T-cell (primary cell): Measurements from ENCODE around the gene DEFB108B. TPM values are rescaled to one million over a fixed set of nuclear protein-coding genes. Genes with fewer than 3 reads are reported as not detected.
A peak's percentile ranks its signal among the peaks of the same experiment; 100 is the strongest.
"Not testable (repeated sequence)": the region's sequence is repeated elsewhere in the genome, so short reads cannot be mapped to it uniquely, and the experiment has no call there.

Experiments
- ATAC-seq, 4 experiments: fragments of 200-7000 bp in 3 of 4; fragments of 150-1000 bp in 1 of 4; cut with Tn5 transposase; replicated peaks in 1 of 4; 1 replicate in 3 of 4; 2 replicates in 1 of 4; pipeline ENCODE4 v1.10.0; 2021; ENCODE audit warnings: moderate library complexity in 3 of 4, mild to moderate bottlenecking in 2 of 4, moderate number of reproducible peaks in 1 of 4
- CTCF ChIA-PET, 2 donors: fragments of 300-600 bp; sonication (Branson Sonifier 250); formaldehyde crosslinking; loops; one replicate each; lab custom pipeline; 2022; ENCODE audit warnings: antibody characterized with exemption in 2 of 2; lab: Charles Lee
- POLR2A ChIA-PET, 2 donors: fragments of 300-600 bp; sonication (Branson Sonifier 250); formaldehyde crosslinking; loops; one replicate each; lab custom pipeline; 2022; ENCODE audit warnings: antibody characterized with exemption in 2 of 2; lab: Charles Lee
- DNase-seq, 35 experiments: peaks; one replicate each; pipeline versions ENCODE4 v3.0.0 to v3.0.0-alpha.2; 2013 to 2023
- H3K27ac ChIP-seq: one replicate; pipeline ENCODE4 v1.5.1; 2013; ENCODE audit warnings: low read length
- H3K27me3 ChIP-seq, 2 experiments: replicated peaks in 1 of 2; 1 replicate in 1 of 2; 2 replicates in 1 of 2; pipeline versions ENCODE4 v1.6.1 to v1.7.0; 2013; ENCODE audit warnings: low read length in 1 of 2, mixed read lengths in 1 of 2; ENCODE audit not compliant: control insufficient read depth in 2 of 2, insufficient read depth in 2 of 2; ENCODE audit errors: extremely low read depth in 1 of 2
- H3K36me3 ChIP-seq, 2 donors: 1 replicate in 1 of 2; 2 replicates in 1 of 2; pipeline versions ENCODE4 v1.6.1 to v1.7.0; 2013; ENCODE audit warnings: low read length in 1 of 2; ENCODE audit not compliant: control insufficient read depth in 2 of 2, insufficient read depth in 1 of 2; ENCODE audit errors: extremely low read depth in 1 of 2
- H3K4me1 ChIP-seq, 2 experiments: 1 replicate in 1 of 2; 2 replicates in 1 of 2; pipeline versions ENCODE4 v1.6.1 to v1.7.0; 2013; ENCODE audit warnings: low read length in 2 of 2, mixed read lengths in 1 of 2; ENCODE audit not compliant: insufficient read depth in 2 of 2, control insufficient read depth in 1 of 2; ENCODE audit errors: extremely low read depth in 1 of 2
- H3K4me3 ChIP-seq, 2 donors: 1 replicate in 1 of 2; 2 replicates in 1 of 2; pipeline versions ENCODE4 v1.5.1 to v1.7.0; 2013; ENCODE audit warnings: mild to moderate bottlenecking in 2 of 2, low read length in 1 of 2, moderate library complexity in 1 of 2; ENCODE audit not compliant: control insufficient read depth in 1 of 2; ENCODE audit errors: extremely low read depth in 1 of 2
- H3K9me3 ChIP-seq: 2 replicates; pipeline ENCODE4 v1.7.0; 2013
- H3K27ac Mint-ChIP-seq, 2 donors: one replicate each; pipeline ENCODE4 v1.8.0; 2020 to 2021; ENCODE audit warnings: mild to moderate bottlenecking in 2 of 2, mixed read lengths in 2 of 2
- H3K27me3 Mint-ChIP-seq, 2 donors: one replicate each; pipeline ENCODE4 v1.8.0; 2021 to 2022; ENCODE audit warnings: mixed read lengths in 2 of 2
- H3K36me3 Mint-ChIP-seq: one replicate; pipeline ENCODE4 v1.8.0; 2021; ENCODE audit warnings: mixed read lengths
- H3K4me1 Mint-ChIP-seq, 3 donors: one replicate each; pipeline ENCODE4 v1.8.0; 2020 to 2022; ENCODE audit warnings: mixed read lengths in 3 of 3, mild to moderate bottlenecking in 1 of 3
- H3K4me3 Mint-ChIP-seq, 3 donors: one replicate each; pipeline ENCODE4 v1.8.0; 2020 to 2022; ENCODE audit warnings: mild to moderate bottlenecking in 3 of 3, mixed read lengths in 3 of 3, moderate library complexity in 3 of 3
- H3K9me3 Mint-ChIP-seq, 3 donors: one replicate each; pipeline ENCODE4 v1.8.0; 2020 to 2022; ENCODE audit warnings: mixed read lengths in 3 of 3
- WGBS: methylation state at CpG from one replicate; pipeline ENCODE4 v1.1.5; 2013; ENCODE audit warnings: missing lambda C conversion rate; ENCODE audit not compliant: insufficient coverage; 5-methylcytosine and 5-hydroxymethylcytosine counted together
- total RNA-seq, 35 experiments: library from RNA in 6 of 35; stranded (reverse) in 6 of 35; fragments of 120-200 nt in 1 of 35; gene quantifications; one replicate each; pipeline versions ENCODE4 v1.2.1 to v1.2.4 and lab custom pipeline; 2013 to 2026

DEFB108B gene
- total RNA-seq, 5 donors from 2014 or later (not counting 1 experiment from before 2014, with no cell fraction given), result not detected

DNA sequence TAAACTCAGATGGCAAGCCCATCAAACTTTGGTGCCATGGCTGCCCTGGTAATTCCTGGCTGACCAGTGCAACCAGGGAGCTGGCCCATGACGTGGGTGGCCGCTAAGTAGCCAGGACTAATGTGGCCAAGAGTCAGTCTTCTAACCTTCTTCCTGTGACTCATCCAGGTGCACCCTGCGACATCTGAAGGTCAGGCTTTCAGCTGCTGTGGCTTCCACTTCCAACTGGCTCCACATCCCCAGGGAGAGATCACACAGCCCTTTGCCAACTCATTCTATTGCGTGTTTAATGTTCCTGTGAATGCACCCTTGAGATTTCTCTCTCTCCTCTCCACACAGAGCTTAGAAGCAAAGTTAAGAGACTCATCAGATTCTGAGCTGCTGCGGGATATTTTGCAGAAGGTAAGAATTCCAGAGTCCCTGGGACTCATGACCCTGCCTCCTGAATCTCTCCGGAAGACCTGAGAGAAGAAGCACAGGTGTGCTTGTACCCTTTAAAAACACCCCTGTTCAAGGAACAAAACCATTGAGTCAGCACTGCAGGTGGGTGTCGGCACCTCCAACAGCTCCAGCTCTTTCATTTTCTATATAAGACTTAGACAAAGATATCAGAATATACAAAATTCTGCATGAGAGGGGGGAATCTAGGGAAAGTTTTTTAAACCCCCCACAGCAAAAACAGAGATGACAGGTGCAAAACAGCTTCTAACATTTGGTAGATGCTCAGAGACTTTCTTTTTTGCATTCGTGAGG is 43.4 kb upstream of the DEFB108B start:
- H3K4me3 Mint-ChIP-seq, H3K36me3 ChIP-seq, H3K27ac Mint-ChIP-seq, H3K9me3 ChIP-seq, CTCF ChIA-PET, DNase-seq, H3K9me3 Mint-ChIP-seq, POLR2A ChIA-PET, H3K4me3 ChIP-seq, ATAC-seq, H3K36me3 Mint-ChIP-seq, H3K27me3 ChIP-seq, H3K27ac ChIP-seq, H3K27me3 Mint-ChIP-seq: not testable (repeated sequence)
- peaks cover 0 to 11% of the 10 kb centered on the region in 2 experiments for H3K4me1 ChIP-seq
- peaks cover 14 to 18% (median 18%) of the 10 kb centered on the region in 3 donors for H3K4me1 Mint-ChIP-seq
- WGBS, result 73% methylated on average over 2 of the region's 8 CpGs

GRCh38 chr11:71791111-71791510 is 41.9 kb upstream of the DEFB108B start:
- H3K9me3 ChIP-seq, H3K9me3 Mint-ChIP-seq, CTCF ChIA-PET, H3K27ac ChIP-seq, H3K36me3 ChIP-seq, POLR2A ChIA-PET, H3K27me3 Mint-ChIP-seq, H3K36me3 Mint-ChIP-seq, H3K27ac Mint-ChIP-seq, H3K4me1 ChIP-seq, DNase-seq, ATAC-seq, H3K27me3 ChIP-seq, H3K4me3 ChIP-seq, H3K4me3 Mint-ChIP-seq: not testable (repeated sequence)
- WGBS, result 71% methylated on average over 2 of the region's 7 CpGs
- H3K4me1 Mint-ChIP-seq, result peaks cover 10 to 14% (median 14%) of the 10 kb centered on the region in 3 donors

- no CpG with 5 or more reads among the region's 6 CpGs for WGBS
- H3K4me3 Mint-ChIP-seq, H3K27me3 ChIP-seq, H3K9me3 ChIP-seq, H3K36me3 ChIP-seq, H3K36me3 Mint-ChIP-seq, H3K27ac ChIP-seq, H3K4me1 ChIP-seq, CTCF ChIA-PET, POLR2A ChIA-PET, H3K9me3 Mint-ChIP-seq, H3K4me3 ChIP-seq, ATAC-seq, H3K27me3 Mint-ChIP-seq: not testable (repeated sequence)
- peak; percentile 14 to 64 (median 51) for DNase-seq
- peak overlapping the region in 1 of 2 donors; percentile 10 for H3K27ac Mint-ChIP-seq
- peaks cover 9 to 12% (median 11%) of the 10 kb centered on the region in 3 donors for H3K4me1 Mint-ChIP-seq
Measured at GRCh38 chr11:71792621-71793235, 40.3 kb upstream of the DEFB108B start.

DNA sequence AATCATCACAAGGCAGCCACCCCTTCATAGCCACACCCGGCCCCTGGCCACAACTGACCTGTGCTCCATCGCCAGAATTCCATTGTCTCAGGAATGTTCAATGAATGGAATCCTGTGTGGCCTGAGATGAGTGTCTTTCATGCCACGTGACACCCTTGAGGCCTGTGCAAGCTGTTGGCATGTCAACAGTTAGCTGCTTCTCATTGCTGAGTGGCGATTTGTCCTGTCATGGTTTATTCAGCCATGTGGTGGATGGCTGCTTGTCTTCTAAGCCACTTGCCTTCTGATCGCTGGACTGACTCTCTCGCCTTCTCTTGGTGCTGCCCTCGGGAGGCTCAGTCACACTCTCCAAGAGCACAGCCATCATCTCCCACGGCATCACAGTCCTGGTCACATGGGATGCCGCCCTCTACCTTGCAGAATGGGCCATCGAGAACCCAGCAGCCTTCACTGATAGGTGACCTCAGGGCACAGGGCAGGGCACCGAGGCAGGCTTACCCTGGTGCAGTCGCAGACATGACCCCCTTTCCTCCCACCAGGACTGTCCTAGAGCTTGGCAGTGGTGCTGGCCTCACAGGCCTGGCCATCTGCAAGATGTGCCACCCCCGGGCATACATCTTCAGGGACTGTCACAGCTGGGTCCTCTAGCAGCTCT is 38.5 kb upstream of the DEFB108B start:
- H3K9me3 ChIP-seq, H3K4me3 Mint-ChIP-seq, DNase-seq, H3K27me3 Mint-ChIP-seq, H3K27ac Mint-ChIP-seq, ATAC-seq, H3K36me3 ChIP-seq, H3K4me1 ChIP-seq, H3K4me1 Mint-ChIP-seq, H3K9me3 Mint-ChIP-seq, H3K27me3 ChIP-seq, H3K27ac ChIP-seq, H3K4me3 ChIP-seq, POLR2A ChIA-PET, H3K36me3 Mint-ChIP-seq: not testable (repeated sequence)
- WGBS, result 94% methylated on average over 10 of the region's 13 CpGs
- CTCF ChIA-PET, result interaction anchor here in 1 of 2 donors (0.5 kb wide), 1 partner anchor 8 kb away, joined by 6 read pairs; no protein-coding TSS in a partner anchor

- H3K9me3 Mint-ChIP-seq, ATAC-seq, H3K27ac Mint-ChIP-seq, H3K27ac ChIP-seq, DNase-seq, H3K4me3 ChIP-seq, H3K9me3 ChIP-seq, POLR2A ChIA-PET, H3K36me3 ChIP-seq, H3K27me3 ChIP-seq, H3K27me3 Mint-ChIP-seq, H3K36me3 Mint-ChIP-seq, H3K4me1 ChIP-seq, H3K4me3 Mint-ChIP-seq, H3K4me1 Mint-ChIP-seq: not testable (repeated sequence)
- WGBS, result 98% methylated on average over 5 of the region's 5 CpGs
- CTCF ChIA-PET, result interaction anchor here (0.5 to 0.6 kb wide), 2 partner anchors 8 to 69 kb away, joined by 3 to 6 read pairs; no protein-coding TSS in a partner anchor
Measured at GRCh38 chr11:71795236-71795635, 37.8 kb upstream of the DEFB108B start.

GRCh38 chr11:71796016-71796415 is 37.0 kb upstream of the DEFB108B start:
- DNase-seq, H3K9me3 Mint-ChIP-seq, H3K9me3 ChIP-seq, POLR2A ChIA-PET, H3K27ac Mint-ChIP-seq, H3K27me3 Mint-ChIP-seq, H3K27ac ChIP-seq, H3K36me3 Mint-ChIP-seq, H3K36me3 ChIP-seq, H3K27me3 ChIP-seq, ATAC-seq, H3K4me3 Mint-ChIP-seq, H3K4me3 ChIP-seq, H3K4me1 ChIP-seq: not testable (repeated sequence)
- CTCF ChIA-PET, result interaction anchor here in 1 of 2 donors (0.6 kb wide), 1 partner anchor 68 kb away, joined by 3 read pairs; no protein-coding TSS in a partner anchor
- H3K4me1 Mint-ChIP-seq, result peaks cover 0 to 15% (median 12%) of the 10 kb centered on the region in 3 donors
- WGBS, result 96% methylated on average over 9 of the region's 16 CpGs
